ENCODE data around the gene TRIM14.

- no peak for TF ChIP-seq EZH2 (IDR thresholded peaks at IDR 0.05; ENCODE audit: borderline replicate concordance, insufficient read depth, low read depth, low read length, poor library complexity, severe bottlenecking)
- TF ChIP-seq, protein P1, sequence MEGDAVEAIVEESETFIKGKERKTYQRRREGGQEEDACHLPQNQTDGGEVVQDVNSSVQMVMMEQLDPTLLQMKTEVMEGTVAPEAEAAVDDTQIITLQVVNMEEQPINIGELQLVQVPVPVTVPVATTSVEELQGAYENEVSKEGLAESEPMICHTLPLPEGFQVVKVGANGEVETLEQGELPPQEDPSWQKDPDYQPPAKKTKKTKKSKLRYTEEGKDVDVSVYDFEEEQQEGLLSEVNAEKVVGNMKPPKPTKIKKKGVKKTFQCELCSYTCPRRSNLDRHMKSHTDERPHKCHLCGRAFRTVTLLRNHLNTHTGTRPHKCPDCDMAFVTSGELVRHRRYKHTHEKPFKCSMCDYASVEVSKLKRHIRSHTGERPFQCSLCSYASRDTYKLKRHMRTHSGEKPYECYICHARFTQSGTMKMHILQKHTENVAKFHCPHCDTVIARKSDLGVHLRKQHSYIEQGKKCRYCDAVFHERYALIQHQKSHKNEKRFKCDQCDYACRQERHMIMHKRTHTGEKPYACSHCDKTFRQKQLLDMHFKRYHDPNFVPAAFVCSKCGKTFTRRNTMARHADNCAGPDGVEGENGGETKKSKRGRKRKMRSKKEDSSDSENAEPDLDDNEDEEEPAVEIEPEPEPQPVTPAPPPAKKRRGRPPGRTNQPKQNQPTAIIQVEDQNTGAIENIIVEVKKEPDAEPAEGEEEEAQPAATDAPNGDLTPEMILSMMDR (IDR thresholded peaks at IDR 0.05), result no peak
Observed at GRCh38 chr9:98022447-98022846, 96.6 kb downstream of the TRIM14 start.

All from B cell (primary cell).